HG02588 (cell line): Measurements from ENCODE around the gene QKI.

Source experiments
- ATAC-seq: cut with Tn5 transposase; IDR thresholded peaks from one replicate; pipeline ENCODE4 v1.9.1; 2021; ENCODE audit warnings: mild to moderate bottlenecking, moderate library complexity; ENCODE audit not compliant: unreplicated experiment

Gene QKI

DNA sequence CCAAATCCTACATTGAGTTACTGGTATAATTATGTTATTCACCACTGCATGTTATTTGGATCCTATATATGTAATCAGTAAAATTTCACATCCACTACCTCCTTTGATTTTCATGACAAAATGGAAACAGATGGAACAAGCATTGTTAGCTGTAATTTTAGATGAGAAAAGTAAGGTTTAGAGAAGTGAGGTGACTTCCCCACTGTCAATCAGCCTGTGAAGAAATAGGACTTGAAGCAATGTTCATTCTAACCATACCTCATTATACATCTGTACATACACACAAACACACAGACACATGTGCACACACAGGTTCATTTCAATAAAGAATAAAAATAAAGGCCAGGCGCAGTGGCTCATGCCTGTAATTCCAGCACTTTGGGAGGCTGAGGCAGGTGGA is 23.7 kb upstream of the QKI start:
- ATAC-seq: no peak

DNA sequence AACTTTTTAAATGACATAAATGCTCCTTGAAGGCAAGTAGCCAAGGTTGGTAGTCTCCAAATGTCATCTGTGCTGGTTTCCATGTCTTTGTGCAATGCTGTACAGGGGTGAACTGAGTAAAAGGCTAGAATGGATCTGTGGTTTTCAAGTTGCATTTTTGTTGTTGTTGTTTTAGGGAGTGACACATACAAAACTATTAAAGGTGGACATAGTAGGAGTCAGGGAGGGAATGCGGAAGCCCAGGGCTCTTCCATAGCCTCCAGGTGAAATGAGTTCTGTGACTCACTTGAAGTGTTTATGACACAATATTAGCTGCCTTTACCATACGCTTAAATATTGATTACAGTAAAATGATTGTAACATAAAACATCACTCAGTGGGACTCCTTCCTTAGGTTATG is 22.5 kb upstream of the QKI start:
- ATAC-seq: no peak

GRCh38 chr6:163392533-163392932 is 22.0 kb upstream of the QKI start:
- no peak for ATAC-seq

DNA sequence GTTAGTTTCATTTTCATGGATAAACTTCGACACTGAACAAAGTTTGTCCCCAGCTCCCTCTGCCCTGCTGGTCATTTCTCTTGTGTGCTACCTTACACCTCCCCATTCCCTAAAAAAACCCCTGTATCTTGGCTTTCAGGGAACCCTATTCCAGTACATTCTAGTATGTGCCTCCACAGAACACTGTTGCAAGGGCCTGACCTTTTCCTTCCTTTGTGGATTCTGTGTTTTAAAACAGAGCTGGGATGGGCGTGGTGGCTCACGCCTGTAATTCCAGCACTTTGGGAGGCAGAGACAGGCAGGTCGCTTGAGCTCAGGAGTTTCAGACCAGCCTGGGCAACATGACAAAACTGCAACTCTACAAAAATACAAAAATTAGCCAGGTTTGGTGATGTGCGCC is 20.6 kb upstream of the QKI start:
- ATAC-seq: no peak

GRCh38 chr6:163394659-163395058 is 19.9 kb upstream of the QKI start:
- no peak for ATAC-seq

DNA sequence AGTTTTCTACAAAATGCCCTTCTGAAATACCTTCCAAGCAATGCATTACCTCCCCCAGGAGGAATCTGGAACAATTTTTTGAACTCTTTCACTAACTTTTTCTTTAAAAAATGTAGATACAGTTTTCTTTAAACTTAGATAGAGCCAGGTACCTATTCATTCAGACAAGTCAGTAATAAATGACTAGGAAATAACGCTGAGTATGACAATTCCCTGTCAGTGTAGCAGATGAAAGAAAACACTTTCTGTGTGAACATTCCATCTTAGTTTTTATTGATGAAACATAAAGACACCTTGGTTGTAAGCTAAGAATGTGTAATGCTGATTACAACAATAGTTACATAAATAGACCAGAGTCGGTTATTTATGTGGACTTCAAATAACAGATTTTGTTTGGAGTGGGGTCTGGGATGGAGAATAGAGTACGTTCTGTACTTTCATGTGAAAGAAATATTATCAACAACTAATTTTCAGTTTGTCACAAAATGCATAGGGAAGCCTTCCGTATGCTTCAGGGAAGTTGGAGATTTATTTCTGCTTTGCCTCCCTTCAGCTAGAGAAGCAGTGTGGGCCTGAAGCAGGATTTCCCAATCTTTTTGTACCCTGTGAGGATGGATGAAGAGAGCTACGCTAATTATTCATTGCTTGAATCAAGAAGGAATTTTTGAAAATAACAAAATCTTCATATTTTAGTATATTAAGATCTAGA is 19.2 kb upstream of the QKI start:
- ATAC-seq: no peak

DNA sequence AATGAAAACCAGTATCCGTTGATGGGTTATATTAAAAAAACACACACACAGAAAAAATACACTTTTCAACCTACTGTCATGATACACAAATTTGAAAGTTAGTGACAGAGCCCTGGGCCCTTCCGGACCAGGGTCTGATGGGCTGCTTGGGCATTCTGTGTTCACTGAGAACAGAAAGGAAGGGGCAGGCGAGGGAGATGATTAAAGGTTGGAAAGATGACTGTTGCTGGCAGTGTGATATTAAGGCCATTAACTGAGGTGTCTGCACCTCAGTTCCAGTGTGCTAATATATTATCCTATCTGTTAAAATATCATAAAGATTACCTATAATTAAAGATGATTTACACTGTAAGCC is 18.7 kb upstream of the QKI start:
- no peak for ATAC-seq

- ATAC-seq: no peak
Observed at GRCh38 chr6:163397326-163397725, 17.2 kb upstream of the QKI start.

DNA sequence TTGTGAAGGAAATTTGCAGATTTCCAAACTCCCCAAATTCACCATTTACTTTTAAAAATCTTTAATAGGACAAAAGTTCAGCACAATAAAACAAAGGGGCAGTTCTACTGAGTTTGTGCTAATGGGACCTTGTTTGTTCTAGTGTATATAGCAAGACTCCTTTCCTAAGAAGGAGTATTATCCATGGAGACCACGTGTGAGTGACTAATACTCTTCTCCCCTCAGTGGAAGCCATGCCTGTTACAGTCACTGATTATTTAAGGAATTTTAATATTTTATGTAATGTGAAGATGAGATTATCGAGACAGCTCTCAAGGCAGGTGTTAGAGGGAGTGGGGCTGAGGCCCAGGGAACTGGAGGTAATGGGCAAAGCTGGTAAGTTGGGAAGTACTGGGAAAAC is 16.4 kb upstream of the QKI start:
- ATAC-seq: no peak

- ATAC-seq: no peak
Observed at GRCh38 chr6:163398815-163399214, 15.7 kb upstream of the QKI start.

- no peak for ATAC-seq
Observed at GRCh38 chr6:163400509-163400908, 14.0 kb upstream of the QKI start.

DNA sequence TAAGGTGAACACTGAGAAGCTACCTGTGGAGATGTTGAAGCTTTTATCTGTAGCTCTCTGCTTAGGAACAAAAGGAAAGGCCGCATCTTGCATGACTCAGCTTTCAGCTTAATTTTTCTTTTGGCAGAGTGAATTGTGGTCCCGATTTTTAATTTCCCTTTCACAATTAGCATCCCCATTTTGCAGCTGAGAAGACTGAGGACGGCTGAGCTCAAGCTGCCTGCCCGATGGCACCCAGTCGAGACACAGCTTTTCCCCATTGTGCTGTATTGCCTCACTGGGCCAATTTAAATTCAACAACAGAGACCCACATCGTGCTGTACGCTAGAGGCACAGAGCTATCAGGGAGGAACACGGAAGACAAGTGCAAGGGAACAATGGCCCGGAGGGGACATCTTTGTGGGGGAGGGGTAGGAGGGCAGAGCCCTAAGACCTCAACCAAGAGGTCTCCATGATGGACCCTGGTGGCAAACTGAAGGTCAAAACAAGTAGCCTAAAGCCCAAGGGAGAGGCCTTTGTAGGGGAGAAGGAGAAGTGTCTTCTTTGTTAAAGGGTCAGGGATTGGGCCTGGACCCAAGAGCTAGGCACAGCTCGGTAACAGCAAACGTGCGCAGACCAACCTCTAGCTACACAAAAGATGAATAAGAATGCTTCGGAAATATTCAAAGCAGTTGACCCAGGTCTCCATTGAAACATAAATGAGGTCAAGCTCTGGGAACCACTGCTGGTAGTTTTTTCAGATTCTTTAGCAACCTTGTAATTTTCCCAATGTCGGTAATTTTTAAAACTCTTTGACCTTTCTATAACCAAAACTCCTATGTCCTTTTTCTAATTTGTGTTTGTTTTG is 13.3 kb upstream of the QKI start:
- no peak for ATAC-seq

DNA sequence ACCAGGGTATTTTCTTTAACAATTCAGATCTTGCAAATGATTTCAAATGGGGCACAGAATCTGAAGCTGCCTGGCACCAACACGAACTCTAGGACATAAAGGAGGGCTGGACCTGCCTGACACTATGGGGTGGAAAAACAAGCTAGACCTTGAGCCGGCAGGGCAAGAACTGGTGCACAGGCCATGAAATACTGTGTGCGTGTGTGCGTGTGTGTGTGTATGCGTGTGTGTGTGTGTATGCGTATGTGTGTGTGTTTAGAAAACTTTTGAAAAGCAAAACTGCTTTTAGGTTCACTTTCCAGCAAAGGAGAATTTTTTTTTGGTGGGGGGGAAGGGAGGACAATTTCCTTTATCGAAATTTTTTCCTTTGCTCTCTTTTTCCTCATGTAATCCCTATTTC is 11.9 kb upstream of the QKI start:
- ATAC-seq: no peak

- ATAC-seq: no peak
Observed at GRCh38 chr6:163404825-163405265, 9.7 kb upstream of the QKI start.

GRCh38 chr6:163405412-163406309 is 8.9 kb upstream of the QKI start:
- peak; percentile 89 for ATAC-seq

DNA sequence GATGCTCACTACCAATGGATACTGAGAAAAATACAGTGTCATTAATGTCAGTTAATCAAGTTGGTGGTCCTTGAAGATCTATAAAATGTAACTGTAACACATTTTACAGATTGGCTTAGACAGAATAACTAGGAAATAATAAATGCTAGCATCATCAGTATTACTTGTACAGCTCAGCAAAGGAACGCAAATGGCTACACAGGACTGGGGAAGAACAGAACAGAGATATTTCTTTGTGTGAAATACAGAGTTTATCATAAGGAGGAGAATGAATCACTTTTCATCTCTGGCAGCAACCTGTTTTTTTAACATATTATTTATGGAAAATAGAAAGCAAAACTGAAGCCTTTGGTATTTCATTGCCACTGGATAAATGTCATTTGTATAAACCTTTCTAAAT is 8.2 kb upstream of the QKI start:
- no peak for ATAC-seq

- ATAC-seq: no peak
Observed at GRCh38 chr6:163406830-163407229, 7.7 kb upstream of the QKI start.

- no peak for ATAC-seq
Observed at GRCh38 chr6:163408352-163408991, 6.0 kb upstream of the QKI start.

- no peak for ATAC-seq
Observed at GRCh38 chr6:163409712-163410111, 4.8 kb upstream of the QKI start.

DNA sequence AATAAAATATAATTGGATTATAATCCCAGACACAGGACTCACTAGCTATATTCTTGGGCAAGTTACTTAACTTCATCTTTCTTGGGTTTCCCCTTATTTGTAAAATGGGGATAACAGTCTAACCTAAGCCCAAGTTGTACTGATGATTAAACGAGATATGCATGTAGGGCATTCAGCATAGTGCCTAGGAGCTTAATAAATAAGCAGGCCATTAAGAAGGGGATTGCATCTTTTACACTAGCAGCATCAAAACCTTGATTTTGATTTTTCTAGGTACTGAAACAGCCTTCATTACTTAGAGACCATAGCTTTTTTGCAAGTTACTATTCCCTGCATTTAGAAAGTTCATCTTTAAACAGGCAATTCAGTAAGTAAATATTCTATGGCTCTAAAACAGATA is 2.2 kb upstream of the QKI start:
- ATAC-seq: no peak

- no peak for ATAC-seq
Observed at GRCh38 chr6:163412801-163413344, 1.6 kb upstream of the QKI start.
